ENCODE data around the gene RPS17.

GRCh38 chr15:82543160-82543559 is 2.9 kb upstream of the RPS17 start:
- TF ChIP-seq EZH2 (IDR thresholded peaks at IDR 0.05; ENCODE audit: low read length) (no peak), CTCF (optimal IDR thresholded peaks at IDR 0.05 in 1 of 3, IDR thresholded peaks at IDR 0.05 in 1 of 3, conservative IDR thresholded peaks at IDR 0.05 in 1 of 3; ENCODE audit: extremely low read depth in 1 of 3, insufficient read depth in 2 of 3, low read length in 3 of 3) (no peak)
